Neural progenitor cell (in vitro differentiated cells): ENCODE results near the gene MKLN1. TPM values are rescaled to one million over a fixed set of nuclear protein-coding genes. Genes with fewer than 3 reads are reported as not detected.
A peak's percentile ranks its signal among the peaks of the same experiment; 100 is the strongest.

Experiments
- DNase-seq: peaks from one replicate; pipeline ENCODE4 v3.0.0-alpha.2; 2016; ENCODE audit warnings: low spot score
- H2AFZ ChIP-seq: fragments of 200-600 bp; sonication (generic); replicated peaks from 2 replicates; pipeline ENCODE4 v1.6.1; 2016; ENCODE audit warnings: antibody characterized with exemption
- H3F3A ChIP-seq: fragments of 200-600 bp; sonication (generic); 2 replicates; pipeline ENCODE4 v1.6.1; 2016; ENCODE audit warnings: antibody characterized with exemption, low read depth
- H3K27ac ChIP-seq: fragments of 200-600 bp; sonication (generic); 2 replicates; pipeline ENCODE4 v1.5.1; 2016; ENCODE audit warnings: mild to moderate bottlenecking
- H3K27me3 ChIP-seq: fragments of 200-600 bp; sonication (generic); 2 replicates; pipeline ENCODE4 v1.6.1; 2016; ENCODE audit warnings: mild to moderate bottlenecking, moderate library complexity
- H3K36me3 ChIP-seq: fragments of 200-600 bp; sonication (generic); 2 replicates; pipeline ENCODE4 v1.5.1; 2016
- H3K4me1 ChIP-seq: fragments of 200-600 bp; sonication (generic); 2 replicates; pipeline ENCODE4 v1.6.1; 2016; ENCODE audit warnings: mixed run types
- H3K4me2 ChIP-seq: fragments of 200-600 bp; sonication (generic); 2 replicates; pipeline ENCODE4 v1.6.1; 2016
- H3K4me3 ChIP-seq: fragments of 200-600 bp; sonication (generic); 2 replicates; pipeline ENCODE4 v1.5.1; 2016
- H3K79me2 ChIP-seq: fragments of 200-600 bp; sonication (generic); 2 replicates; pipeline ENCODE4 v1.6.1; 2016; ENCODE audit warnings: low read depth
- H3K9ac ChIP-seq: fragments of 200-600 bp; sonication (generic); 2 replicates; pipeline ENCODE4 v1.6.1; 2016
- H3K9me3 ChIP-seq: fragments of 200-600 bp; sonication (generic); 2 replicates; pipeline ENCODE4 v1.5.1; 2016; ENCODE audit warnings: low read depth
- H4K20me1 ChIP-seq: fragments of 200-600 bp; sonication (generic); 2 replicates; pipeline ENCODE4 v1.6.1; 2016; ENCODE audit warnings: low read depth
- H3K27ac Mint-ChIP-seq: 3 replicates; pipeline ENCODE4 v1.8.0; 2021; ENCODE audit warnings: mixed read lengths
- H3K27me3 Mint-ChIP-seq: 2 replicates; pipeline ENCODE4 v1.8.0; 2022; ENCODE audit warnings: low read depth, mild to moderate bottlenecking, inconsistent platforms, moderate library complexity, mixed read lengths; ENCODE audit not compliant: insufficient read depth
- H3K36me3 Mint-ChIP-seq: 3 replicates; pipeline ENCODE4 v1.8.0; 2021; ENCODE audit warnings: mixed read lengths
- H3K4me1 Mint-ChIP-seq: 3 replicates; pipeline ENCODE4 v1.8.0; 2021; ENCODE audit warnings: mixed read lengths
- H3K4me3 Mint-ChIP-seq: 3 replicates; pipeline ENCODE4 v1.8.0; 2021; ENCODE audit warnings: mild to moderate bottlenecking, moderate library complexity, mixed read lengths
- H3K9me3 Mint-ChIP-seq: 3 replicates; pipeline ENCODE4 v1.8.0; 2020; ENCODE audit warnings: mixed read lengths
- CTCF ChIP-seq: fragments of 200-600 bp; sonication (generic); IDR thresholded peaks from 2 replicates; pipeline ENCODE4 v1.5.1; 2017; ENCODE audit warnings: antibody characterized with exemption, mild to moderate bottlenecking
- EZH2 ChIP-seq: fragments of 200-600 bp; sonication (generic); IDR thresholded peaks from 2 replicates; pipeline ENCODE4 v1.6.1; 2017; ENCODE audit warnings: antibody characterized with exemption, mild to moderate bottlenecking, moderate library complexity
- EZH2phosphoT487 ChIP-seq: fragments of 200-600 bp; sonication (generic); IDR thresholded peaks from 2 replicates; pipeline ENCODE4 v1.6.1; 2017; ENCODE audit warnings: antibody characterized with exemption
- total RNA-seq: library from RNA; depleted of rRNA; stranded (reverse); fragments of >200 nt; gene quantifications from 2 replicates; pipeline ENCODE4 v1.2.3, GENCODE V29; 2015; ENCODE audit warnings: low replicate concordance

MKLN1 gene
- total RNA-seq, 1 donor from 2014 or later, result 60.9 TPM

GRCh38 chr7:131533566-131534561 lies 206.2 kb downstream of the MKLN1 start:
- TF ChIP-seq EZH2 (no peak), CTCF (no peak), EZH2phosphoT487 (no peak)
- H2AFZ ChIP-seq, result no peak overlapping the region
- H3K27ac ChIP-seq, result no peak overlapping the region
- H3K4me1 ChIP-seq, result peaks cover 7% of the 10 kb centered on the region
- no peak overlapping the region for H3K4me3 ChIP-seq
- Mint-ChIP-seq H3K27ac (peak overlapping the region; percentile 47), H3K36me3 (peaks cover 8% of the 10 kb centered on the region), H3K27me3 (peaks cover 2% of the 10 kb centered on the region), H3K4me1 (peaks cover 10% of the 10 kb centered on the region), H3K4me3 (no peak overlapping the region), H3K9me3 (no peaks in the 10 kb centered on the region)
- H4K20me1 ChIP-seq, result peaks cover 13% of the 10 kb centered on the region
- H3F3A ChIP-seq, result peaks cover 6% of the 10 kb centered on the region
- H3K4me2 ChIP-seq, result no peak overlapping the region
- H3K9me3 ChIP-seq, result no peaks in the 10 kb centered on the region
- no peaks in the 10 kb centered on the region for H3K36me3 ChIP-seq
- peaks cover 96% of the 10 kb centered on the region for H3K79me2 ChIP-seq
- H3K9ac ChIP-seq, result no peak overlapping the region
- DNase-seq, result no peak
- H3K27me3 ChIP-seq, result no peaks in the 10 kb centered on the region

GRCh38 chr7:131536361-131536849 lies 208.7 kb downstream of the MKLN1 start:
- no peak overlapping the region for H3K4me3 ChIP-seq
- H3K27me3 Mint-ChIP-seq, result peaks cover 5% of the 10 kb centered on the region
- H3K9ac ChIP-seq, result no peak overlapping the region
- H2AFZ ChIP-seq, result no peak overlapping the region
- no peaks in the 10 kb centered on the region for H3K36me3 ChIP-seq
- H3K36me3 Mint-ChIP-seq, result peaks cover 6% of the 10 kb centered on the region
- no peaks in the 10 kb centered on the region for H3K9me3 Mint-ChIP-seq
- no peaks in the 10 kb centered on the region for H3K9me3 ChIP-seq
- H3K27ac ChIP-seq, result no peak overlapping the region
- no peak for TF ChIP-seq EZH2
- no peak for DNase-seq
- no peak overlapping the region for H3K4me3 Mint-ChIP-seq
- no peak overlapping the region for H3K4me2 ChIP-seq
- H3K79me2 ChIP-seq, result peaks cover 97% of the 10 kb centered on the region
- H4K20me1 ChIP-seq, result peaks cover 28% of the 10 kb centered on the region
- peaks cover 19% of the 10 kb centered on the region for H3K4me1 ChIP-seq
- H3K27me3 ChIP-seq, result no peaks in the 10 kb centered on the region
- H3K27ac Mint-ChIP-seq, result no peak overlapping the region
- H3F3A ChIP-seq, result peaks cover 32% of the 10 kb centered on the region
- peaks cover 25% of the 10 kb centered on the region for H3K4me1 Mint-ChIP-seq

GRCh38 chr7:131537571-131537978 lies 209.9 kb downstream of the MKLN1 start:
- H2AFZ ChIP-seq, result no peak overlapping the region
- H3K4me2 ChIP-seq, result no peak overlapping the region
- H4K20me1 ChIP-seq, result peaks cover 28% of the 10 kb centered on the region
- Mint-ChIP-seq H3K9me3 (no peaks in the 10 kb centered on the region), H3K27ac (peak overlapping the region; percentile 84), H3K27me3 (peaks cover 7% of the 10 kb centered on the region), H3K4me1 (peaks cover 31% of the 10 kb centered on the region), H3K4me3 (peak overlapping the region; percentile 35), H3K36me3 (peaks cover 2% of the 10 kb centered on the region)
- no peaks in the 10 kb centered on the region for H3K27me3 ChIP-seq
- no peak overlapping the region for H3K4me3 ChIP-seq
- DNase-seq, result no peak
- H3K9me3 ChIP-seq, result no peaks in the 10 kb centered on the region
- no peak for TF ChIP-seq EZH2phosphoT487
- TF ChIP-seq EZH2, result no peak
- no peak for TF ChIP-seq CTCF
- peaks cover 19% of the 10 kb centered on the region for H3K4me1 ChIP-seq
- no peaks in the 10 kb centered on the region for H3K36me3 ChIP-seq
- H3K9ac ChIP-seq, result no peak overlapping the region
- H3F3A ChIP-seq, result peaks cover 36% of the 10 kb centered on the region
- H3K79me2 ChIP-seq, result peaks cover 100% of the 10 kb centered on the region
- H3K27ac ChIP-seq, result no peak overlapping the region
